HG02852 (cell line): ENCODE results near the gene ENTHD1.

Experiments
- ATAC-seq: cut with Tn5 transposase; IDR thresholded peaks from one replicate; pipeline ENCODE4 v1.9.1; 2021; ENCODE audit warnings: mild to moderate bottlenecking, moderate library complexity; ENCODE audit not compliant: unreplicated experiment

ENTHD1 gene

GRCh38 chr22:39893526-39893925, at the start of gene ENTHD1:
Gene ENTHD1 (minus strand): TSS chr22:39893760. CDS start chr22:39887748, 6,012 bp downstream.
- no peak for ATAC-seq

GRCh38 chr22:39943337-39943736, 49.8 kb upstream of the ENTHD1 start:
- no peak for ATAC-seq

GRCh38 chr22:39942439-39943230, 49.1 kb upstream of the ENTHD1 start:
- no peak for ATAC-seq

- no peak for ATAC-seq
These were observed 48.0 kb upstream of the ENTHD1 start for GRCh38 chr22:39941601-39942000.

- no peak for ATAC-seq
These were observed 47.3 kb upstream of the ENTHD1 start for GRCh38 chr22:39940757-39941305.

GRCh38 chr22:39939830-39940229, 46.3 kb upstream of the ENTHD1 start:
- no peak for ATAC-seq

GRCh38 chr22:39938509-39939111, 45.0 kb upstream of the ENTHD1 start:
- no peak for ATAC-seq

GRCh38 chr22:39937906-39938305, 44.3 kb upstream of the ENTHD1 start:
- no peak for ATAC-seq

- no peak for ATAC-seq
These were observed 43.1 kb upstream of the ENTHD1 start for GRCh38 chr22:39936523-39937145.

- ATAC-seq = no peak
These were observed 42.1 kb upstream of the ENTHD1 start for GRCh38 chr22:39935612-39936011.

- no peak for ATAC-seq
These were observed 41.6 kb upstream of the ENTHD1 start for GRCh38 chr22:39935116-39935515.

GRCh38 chr22:39933741-39934140, 40.2 kb upstream of the ENTHD1 start:
- no peak for ATAC-seq

GRCh38 chr22:39932918-39933649, 39.5 kb upstream of the ENTHD1 start:
- ATAC-seq = no peak

- no peak for ATAC-seq
These were observed 38.6 kb upstream of the ENTHD1 start for GRCh38 chr22:39932166-39932565.

GRCh38 chr22:39931251-39931650, 37.7 kb upstream of the ENTHD1 start:
- ATAC-seq = no peak

GRCh38 chr22:39928536-39929520, 35.3 kb upstream of the ENTHD1 start:
- ATAC-seq = no peak

- no peak for ATAC-seq
These were observed 34.0 kb upstream of the ENTHD1 start for GRCh38 chr22:39927544-39927943.

GRCh38 chr22:39926753-39927152, 33.2 kb upstream of the ENTHD1 start:
- no peak for ATAC-seq

- no peak for ATAC-seq
These were observed 32.5 kb upstream of the ENTHD1 start for GRCh38 chr22:39925909-39926679.
